ENCODE measurements around the gene LGALS3.

DNA sequence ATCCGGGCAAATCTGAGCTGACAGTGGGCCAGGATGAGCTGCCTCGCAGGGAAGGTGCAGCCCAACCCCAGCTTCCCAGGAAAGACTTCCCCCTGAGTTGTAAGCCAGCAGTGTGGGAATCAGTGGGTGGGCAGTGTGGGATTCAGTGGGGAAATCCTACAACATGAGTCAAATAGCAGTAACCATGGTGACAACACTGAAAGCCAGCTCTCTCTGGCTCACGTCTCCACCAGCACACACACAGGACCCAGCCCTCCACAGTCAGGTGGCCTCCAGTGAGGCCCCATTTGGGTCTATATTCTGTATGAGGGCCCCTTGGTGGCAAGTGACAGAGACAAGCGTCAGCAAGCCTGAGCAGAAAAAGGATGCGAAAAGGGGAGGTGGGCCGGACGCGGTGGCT, 6.0 kb upstream of the LGALS3 start:
- TF ChIP-seq CTCF (IDR thresholded peaks at IDR 0.05 in 4 of 5, conservative IDR thresholded peaks at IDR 0.05 in 1 of 5) (no peak), POLR2A (IDR thresholded peaks at IDR 0.05) (no peak)

Measured in gastrocnemius medialis (tissue), 4 donors.